RWPE1 (cell line): ENCODE data around the gene PABPC3.

Experiments
- CTCF ChIA-PET: fragments of 350-600 bp; sonication (Branson Sonifier 250); formaldehyde crosslinking; extraction: SDS; loops from one replicate; lab custom pipeline; 2021; lab: Yijun Ruan, JAX
- POLR2A ChIA-PET: fragments of 400-600 bp; formaldehyde crosslinking; extraction: SDS; loops from one replicate; lab custom pipeline; 2020; ENCODE audit warnings: antibody characterized with exemption; ENCODE audit not compliant: low non-redundant PET; lab: Yijun Ruan, JAX
- DNase-seq: peaks from one replicate; pipeline ENCODE4 v3.0.0; 2012; ENCODE audit warnings: low spot score
- H3K27ac ChIP-seq: fragments of 450-650 bp; 2 replicates; pipeline ENCODE4 v1.5.1; 2017
- CTCF ChIP-seq: fragments of 450-650 bp; conservative IDR thresholded peaks from 2 replicates; pipeline ENCODE4 v1.5.1; 2017; ENCODE audit warnings: low read depth, mild to moderate bottlenecking

PABPC3 gene

GRCh38 chr13:25103711-25104110 is 7.8 kb downstream of the PABPC3 start:
- no peak overlapping the region for H3K27ac ChIP-seq
- POLR2A ChIA-PET = no interaction called here
- no peak for DNase-seq
- TF ChIP-seq CTCF = no peak
- CTCF ChIA-PET = interaction anchor here (0.7 kb wide), 1 partner anchor 394 kb away, joined by 3 read pairs; no protein-coding TSS in a partner anchor

GRCh38 chr13:25109341-25109740 is 13.4 kb downstream of the PABPC3 start:
- no peak for DNase-seq
- CTCF ChIA-PET = no interaction called here
- H3K27ac ChIP-seq = no peak overlapping the region
- POLR2A ChIA-PET = no interaction called here
- no peak for TF ChIP-seq CTCF

GRCh38 chr13:25110956-25111584 is 15.1 kb downstream of the PABPC3 start:
- ChIA-PET POLR2A (no interaction called here), CTCF (interaction anchor here (0.6 to 0.7 kb wide), 3 partner anchors 21 to 1223 kb away, joined by 3 to 4 read pairs (median 4); no protein-coding TSS in a partner anchor)

GRCh38 chr13:25111585-25111956 is 15.6 kb downstream of the PABPC3 start:
- POLR2A ChIA-PET = no interaction called here
- CTCF ChIA-PET = interaction anchor here (0.6 kb wide), 2 partner anchors 817 to 1224 kb away, joined by 3 to 4 read pairs; no protein-coding TSS in a partner anchor
- H3K27ac ChIP-seq = no peak overlapping the region
- TF ChIP-seq CTCF = no peak
- DNase-seq = peak; percentile 15

More at GRCh38 chr13:25110956-25111584, 15.1 kb downstream of the PABPC3 start:
- no peak overlapping the region for H3K27ac ChIP-seq
- no peak for TF ChIP-seq CTCF
- DNase-seq = no peak

GRCh38 chr13:25112695-25113255 is 16.8 kb downstream of the PABPC3 start:
- no peak for DNase-seq
- no peak for TF ChIP-seq CTCF
- ChIA-PET CTCF (interaction anchor here (0.6 to 2.5 kb wide), 3 partner anchors 26 to 171 kb away, joined by 3 to 6 read pairs (median 5); no protein-coding TSS in a partner anchor), POLR2A (no interaction called here)
- H3K27ac ChIP-seq = no peak overlapping the region

GRCh38 chr13:25114220-25114619 is 18.3 kb downstream of the PABPC3 start:
- ChIA-PET CTCF (interaction anchor here (0.5 to 2.5 kb wide), 16 partner anchors 11 to 728 kb away, joined by 3 to 9 read pairs (median 4); no protein-coding TSS in a partner anchor), POLR2A (no interaction called here)
- DNase-seq = peak; percentile 71
- no peak overlapping the region for H3K27ac ChIP-seq
- peak; percentile 93 for TF ChIP-seq CTCF
